H1 (cell line): ENCODE results near the gene DLL3. TPM values are rescaled to one million over a fixed set of nuclear protein-coding genes. Genes with fewer than 3 reads are reported as not detected.

Source experiments
- CTCF ChIA-PET: fragments of 300-600 bp; sonication (Branson Sonifier 250); formaldehyde crosslinking; loops from one replicate; lab custom pipeline; 2021; ENCODE audit not compliant: partially characterized antibody; lab: Charles Lee
- POLR2A ChIA-PET: fragments of 300-600 bp; sonication (Branson Sonifier 250); formaldehyde crosslinking; loops from one replicate; lab custom pipeline; 2021; ENCODE audit warnings: inconsistent platforms; ENCODE audit not compliant: partially characterized antibody; lab: Charles Lee
- DNase-seq, 2 experiments: peaks; one replicate each; pipeline versions ENCODE4 v3.0.0 to v3.0.0-alpha.2; 2010 to 2022; ENCODE audit warnings: low spot score in 2 of 2, low read depth in 1 of 2, mixed read lengths in 1 of 2
- FAIRE-seq: peaks from 2 replicates; lab custom pipeline; 2011; peaks lifted over from hg19 to GRCh38; lab: Jason Lieb, UNC
- H2AFZ ChIP-seq: 2 replicates; pipeline ENCODE4 v1.8.1; 2012; ENCODE audit warnings: low read length, inconsistent platforms
- H2AK5ac ChIP-seq: 2 replicates; pipeline ENCODE4 v1.6.1; 2013; ENCODE audit warnings: low read depth, low read length
- H2BK120ac ChIP-seq: replicated peaks from 2 replicates; pipeline ENCODE3; 2013; ENCODE audit warnings: low read depth, low read length, inconsistent platforms
- H2BK12ac ChIP-seq: 2 replicates; pipeline ENCODE4 v1.6.1; 2013; ENCODE audit warnings: low read depth, low read length
- H2BK15ac ChIP-seq: 2 replicates; pipeline ENCODE4 v1.6.1; 2013; ENCODE audit warnings: low read length
- H2BK20ac ChIP-seq: 2 replicates; pipeline ENCODE4 v1.6.1; 2013; ENCODE audit warnings: low read length
- H2BK5ac ChIP-seq: 2 replicates; pipeline ENCODE4 v1.6.1; 2013; ENCODE audit warnings: low read depth, low read length
- H3K14ac ChIP-seq: 2 replicates; pipeline ENCODE4 v1.6.1; 2013; ENCODE audit warnings: inconsistent platforms; ENCODE audit not compliant: insufficient read length
- H3K18ac ChIP-seq: 2 replicates; pipeline ENCODE4 v1.6.1; 2013; ENCODE audit warnings: low read length; ENCODE audit errors: extremely low read depth
- H3K23ac ChIP-seq: 2 replicates; pipeline ENCODE4 v1.6.1; 2013; ENCODE audit warnings: inconsistent platforms; ENCODE audit not compliant: insufficient read length
- H3K23me2 ChIP-seq: 2 replicates; pipeline ENCODE4 v1.6.1; 2013; ENCODE audit warnings: low read depth, low read length
- H3K27ac ChIP-seq: 2 replicates; pipeline ENCODE4 v1.6.1; 2011; ENCODE audit warnings: low read depth, low read length, inconsistent platforms
- H3K27me3 ChIP-seq, 4 experiments: replicated peaks in 1 of 4; 1 replicate in 1 of 4; 2 replicates in 3 of 4; pipeline versions ENCODE4 v1.6.1 to v1.8.1; 2011 to 2013; ENCODE audit warnings: low read length in 3 of 4, mild to moderate bottlenecking in 3 of 4, inconsistent platforms in 2 of 4, mixed read lengths in 2 of 4, moderate library complexity in 1 of 4; ENCODE audit not compliant: control insufficient read depth in 3 of 4, insufficient read depth in 3 of 4; ENCODE audit errors: extremely low read depth in 1 of 4
- H3K36me3 ChIP-seq, 4 experiments: 2 replicates each; pipeline versions ENCODE4 v1.6.1 to v1.8.1; 2011 to 2013; ENCODE audit warnings: mild to moderate bottlenecking in 4 of 4, low read length in 3 of 4, moderate library complexity in 2 of 4, control low read depth in 1 of 4, inconsistent platforms in 1 of 4; ENCODE audit not compliant: insufficient read depth in 4 of 4, control insufficient read depth in 2 of 4
- H3K4ac ChIP-seq: replicated peaks from 2 replicates; pipeline ENCODE3; 2013; ENCODE audit warnings: low read length, low read depth, mixed read lengths, inconsistent platforms; ENCODE audit not compliant: insufficient read length
- H3K4me1 ChIP-seq, 4 experiments: replicated peaks in 1 of 4; 1 replicate in 1 of 4; 2 replicates in 3 of 4; pipeline versions ENCODE4 v1.6.1 to v1.8.1; 2011 to 2013; ENCODE audit warnings: low read length in 3 of 4, inconsistent platforms in 2 of 4, mixed read lengths in 1 of 4; ENCODE audit not compliant: insufficient read depth in 4 of 4, control insufficient read depth in 3 of 4
- H3K4me2 ChIP-seq, 2 experiments: 2 replicates each; pipeline versions ENCODE4 v1.6.1 to v1.8.1; 2011 to 2013; ENCODE audit warnings: low read depth in 2 of 2, low read length in 2 of 2, control low read depth in 1 of 2, inconsistent platforms in 1 of 2, mild to moderate bottlenecking in 1 of 2; ENCODE audit not compliant: insufficient read depth in 1 of 2
- H3K4me3 ChIP-seq, 4 experiments: fragments of 200-600, 300-600 bp in 1 of 4; sonication (generic), shearing (Covaris generic), sonication (Bioruptor Twin) in 1 of 4; 2 replicates each; pipeline versions ENCODE4 v1.5.1 to v1.8.1; 2011 to 2016; ENCODE audit warnings: low read length in 4 of 4, low read depth in 3 of 4, control low read depth in 2 of 4, inconsistent platforms in 2 of 4, mild to moderate bottlenecking in 2 of 4, mixed read lengths in 1 of 4, moderate library complexity in 1 of 4; ENCODE audit not compliant: insufficient read depth in 2 of 4; ENCODE audit errors: extremely low read depth in 1 of 4
- H3K56ac ChIP-seq: replicated peaks from 2 replicates; pipeline ENCODE3; 2013; ENCODE audit warnings: low read depth, mild to moderate bottlenecking, mixed read lengths, low read length, inconsistent platforms; ENCODE audit not compliant: insufficient read length
- H3K79me1 ChIP-seq: 2 replicates; pipeline ENCODE4 v1.6.1; 2013; ENCODE audit warnings: low read depth, low read length, control low read depth
- H3K79me2 ChIP-seq, 2 experiments: 2 replicates each; pipeline versions ENCODE4 v1.6.1 to v1.8.1; 2012 to 2013; ENCODE audit warnings: low read length in 2 of 2, mild to moderate bottlenecking in 2 of 2, inconsistent platforms in 1 of 2; ENCODE audit not compliant: insufficient read depth in 2 of 2, control insufficient read depth in 1 of 2
- H3K9ac ChIP-seq, 4 experiments: replicated peaks in 1 of 4; 1 replicate in 1 of 4; 2 replicates in 3 of 4; pipeline versions ENCODE4 v1.6.1 to v1.8.1; 2011 to 2013; ENCODE audit warnings: low read depth in 3 of 4, low read length in 3 of 4, control low read depth in 2 of 4, mild to moderate bottlenecking in 2 of 4, moderate library complexity in 2 of 4, inconsistent platforms in 1 of 4; ENCODE audit errors: extremely low read depth in 1 of 4
- H3K9me3 ChIP-seq, 2 experiments: 2 replicates each; pipeline versions ENCODE4 v1.6.1 to v1.8.1; 2012 to 2013; ENCODE audit warnings: mild to moderate bottlenecking in 2 of 2, moderate library complexity in 2 of 2, control low read depth in 1 of 2, inconsistent platforms in 1 of 2, low read depth in 1 of 2, low read length in 1 of 2, mixed read lengths in 1 of 2; ENCODE audit not compliant: insufficient read depth in 2 of 2
- H4K20me1 ChIP-seq, 2 experiments: replicated peaks in 1 of 2; 2 replicates each; pipeline versions ENCODE3 to v1.8.1; 2011 to 2013; ENCODE audit warnings: inconsistent platforms in 2 of 2, low read length in 2 of 2, mild to moderate bottlenecking in 1 of 2; ENCODE audit not compliant: insufficient read depth in 2 of 2, control insufficient read depth in 1 of 2
- H4K5ac ChIP-seq: 2 replicates; pipeline ENCODE4 v1.6.1; 2013; ENCODE audit warnings: low read length, low read depth, mixed read lengths, inconsistent platforms; ENCODE audit not compliant: insufficient read length
- H4K8ac ChIP-seq: 2 replicates; pipeline ENCODE4 v1.8.0; 2013; ENCODE audit warnings: mild to moderate bottlenecking, moderate library complexity, low read length, inconsistent platforms; ENCODE audit not compliant: insufficient read depth; ENCODE audit errors: extremely low read depth
- H4K91ac ChIP-seq: replicated peaks from 2 replicates; pipeline ENCODE3; 2013; ENCODE audit warnings: low read length, mixed read lengths, inconsistent platforms; ENCODE audit not compliant: insufficient read length
- ATF2 ChIP-seq: IDR thresholded peaks from 2 replicates; pipeline ENCODE4 v1.6.1; 2012; ENCODE audit warnings: low read length, inconsistent platforms
- BCL11A ChIP-seq, 2 experiments: IDR thresholded peaks; one replicate each; pipeline ENCODE4 v1.6.1; 2011; ENCODE audit warnings: low read depth in 2 of 2, low read length in 2 of 2, mild to moderate bottlenecking in 2 of 2
- E2F6 ChIP-seq: IDR thresholded peaks from 2 replicates; pipeline ENCODE4 v1.6.1; 2012; ENCODE audit warnings: inconsistent platforms
- GABPA ChIP-seq: IDR thresholded peaks from 2 replicates; pipeline ENCODE4 v1.6.1; 2011; ENCODE audit warnings: mild to moderate bottlenecking, low read length, moderate library complexity, borderline replicate concordance; ENCODE audit not compliant: insufficient read depth
- POLR2AphosphoS5 ChIP-seq: IDR thresholded peaks from 2 replicates; pipeline ENCODE4 v1.6.1; 2011; ENCODE audit warnings: low read depth, low read length
- SAP30 ChIP-seq: fragments of 300-600 bp; sonication (generic); IDR thresholded peaks from 2 replicates; pipeline ENCODE4 v1.7.1; 2012; ENCODE audit warnings: low read length, moderate library complexity, mild to moderate bottlenecking, inconsistent platforms; ENCODE audit not compliant: insufficient read depth, insufficient replicate concordance
- TCF12 ChIP-seq: IDR thresholded peaks from 2 replicates; pipeline ENCODE4 v1.6.1; 2011; ENCODE audit warnings: low read depth, mild to moderate bottlenecking, low read length
- WGBS, 2 experiments: shearing (Covaris generic) in 1 of 2; methylation state at CpG; one replicate each; pipeline versions ENCODE4 v1.1.6 to v1.1.7; 2013 to 2015; ENCODE audit warnings: low lambda C conversion rate in 2 of 2, mixed read lengths in 2 of 2, inconsistent platforms in 1 of 2, low coverage in 1 of 2, missing lambda C conversion rate in 1 of 2; ENCODE audit not compliant: insufficient replicate concordance in 2 of 2, insufficient coverage in 1 of 2, insufficient read length in 1 of 2; ENCODE audit errors: extremely low coverage in 1 of 2, missing lambda C conversion rate in 1 of 2; 5-methylcytosine and 5-hydroxymethylcytosine counted together
- polyA plus RNA-seq, 7 experiments: library from polyadenylated mRNA; depleted of rRNA in 3 of 7; stranded (reverse) in 5 of 7; unstranded in 2 of 7; fragments of >200 nt in 5 of 7; fragments of 200-250 nt in 2 of 7; gene quantifications; 1 replicate in 5 of 7; 2 replicates in 1 of 7; 4 replicates in 1 of 7; pipeline versions ENCODE4 v1.2.1 to v1.2.3, GENCODE V29; 2011 to 2013; ENCODE audit warnings: missing spikeins in 2 of 7, mixed read lengths in 2 of 7
- total RNA-seq: library from RNA; stranded (reverse); fragmentation: NEBNext Ultra II Directional; extraction: Animal tissue kit (Norgen Biotek cat#: 25700); gene quantifications from 2 replicates; pipeline ENCODE4 v1.2.1, GENCODE V29; 2021

Gene DLL3
- total and polyA plus RNA-seq, 2 of the 8 experiments (the other 6 are each of a cell fraction or from before 2014, with no cell fraction given): 12.2 to 13.8 TPM

- Histone ChIP-seq H2AFZ (no peak overlapping the region), H3K27ac (no peak overlapping the region), H3K18ac (no peak overlapping the region), H2AK5ac (no peak overlapping the region), H3K4ac (no peak overlapping the region), H3K23ac (no peak overlapping the region), H3K4me2 (no peak overlapping the region), H3K23me2 (0 out of 2 replicates have a peak, but pooled peaks cover 1% of the 10 kb centered on the region), H3K56ac (no peak overlapping the region), H2BK20ac (no peak overlapping the region), H3K9ac (no peak overlapping the region), H4K8ac (no peak overlapping the region), H2BK12ac (no peak overlapping the region), H3K79me1 (peaks cover 14% of the 10 kb centered on the region), H3K27me3 (no peaks in the 10 kb centered on the region), H4K5ac (no peak overlapping the region), H4K91ac (no peak overlapping the region), H3K14ac (no peak overlapping the region), H3K36me3 (peaks cover 37 to 66% (median 51%) of the 10 kb centered on the region in 4 experiments), H2BK5ac (no peak overlapping the region), H2BK120ac (no peak overlapping the region), H3K4me3 (no peak overlapping the region), H3K79me2 (no peaks in the 10 kb centered on the region), H3K9me3 (no peaks in the 10 kb centered on the region), H4K20me1 (peaks cover 0 to 25% of the 10 kb centered on the region in 2 experiments), H3K4me1 (no peaks in the 10 kb centered on the region; a peak in 1 of 7 replicates), H2BK15ac (no peak overlapping the region)
- TF ChIP-seq ATF2 (no peak), POLR2AphosphoS5 (no peak), SAP30 (no peak), GABPA (no peak), BCL11A (IDR thresholded peaks at IDR 0.05; ENCODE audit: low read depth in 2 of 2, low read length in 2 of 2) (no peak), E2F6 (no peak), TCF12 (no peak)
- WGBS, 2 experiments: 94% methylated on average over 16 of the region's 18 CpGs; no CpG with 5 or more reads in 1 of the 2 experiments
- FAIRE-seq (no peak), DNase-seq (no peak)
- ChIA-PET POLR2A (interaction anchor here (0.5 to 47.8 kb wide), 2 partner anchors 10 to 43 kb away, joined by 3 to 1154 read pairs; partner anchors contain the start of genes PLEKHG2 and RPS16), CTCF (interaction anchor here (0.9 to 6.4 kb wide), 5 partner anchors 8 to 67 kb away, joined by 3 to 56 read pairs (median 3); partner anchors contain the start of gene EID2B)
Measured at GRCh38 chr19:39465956-39466747, 32.6 kb upstream of the DLL3 start.
